HEK293T (cell line): Measurements from ENCODE around the gene MORN2.

Experiments used
- CTCF ChIA-PET: fragments of 350-600 bp; formaldehyde crosslinking; extraction: SDS; loops from one replicate; lab custom pipeline; 2021; ENCODE audit warnings: antibody characterized with exemption, inconsistent platforms; lab: Yijun Ruan, JAX
- POLR2A ChIA-PET: fragments of 350-600 bp; formaldehyde crosslinking; extraction: SDS; loops from one replicate; lab custom pipeline; 2020; ENCODE audit warnings: antibody characterized with exemption, inconsistent platforms; lab: Yijun Ruan, JAX
- DNase-seq: peaks from one replicate; pipeline ENCODE4 v3.0.0; 2012; ENCODE audit warnings: mixed read lengths; ENCODE audit errors: extremely low spot score
- ARNT ChIP-seq: fragments of 450-650 bp; IDR thresholded peaks from 2 replicates; pipeline ENCODE4 v1.6.1; 2017; ENCODE audit warnings: mild to moderate bottlenecking
- BHLHE40 ChIP-seq: fragments of 450-650 bp; IDR thresholded peaks from 2 replicates; pipeline ENCODE4 v1.6.1; 2016; ENCODE audit warnings: mild to moderate bottlenecking, moderate library complexity, borderline replicate concordance
- CTBP1 ChIP-seq: fragments of 450-650 bp; IDR thresholded peaks from 2 replicates; pipeline ENCODE4 v1.6.1; 2016; ENCODE audit warnings: borderline replicate concordance
- ELF4 ChIP-seq: fragments of 450-650 bp; IDR thresholded peaks from 2 replicates; pipeline ENCODE4 v1.6.1; 2017; ENCODE audit warnings: antibody characterized with exemption
- FOXA1 ChIP-seq: fragments of 450-650 bp; IDR thresholded peaks from 2 replicates; pipeline ENCODE4 v1.6.1; 2016; ENCODE audit warnings: mild to moderate bottlenecking
- FOXK2 ChIP-seq: fragments of 450-650 bp; IDR thresholded peaks from 2 replicates; pipeline ENCODE4 v1.6.1; 2016; ENCODE audit warnings: mild to moderate bottlenecking
- FOXM1 ChIP-seq: fragments of 450-650 bp; IDR thresholded peaks from 2 replicates; pipeline ENCODE4 v1.6.1; 2017; ENCODE audit warnings: mild to moderate bottlenecking, borderline replicate concordance
- HDGF ChIP-seq: fragments of 450-650 bp; IDR thresholded peaks from 2 replicates; pipeline ENCODE4 v1.6.1; 2017; ENCODE audit warnings: antibody characterized with exemption, borderline replicate concordance
- L3MBTL2 ChIP-seq: fragments of 450-650 bp; conservative IDR thresholded peaks from 2 replicates; pipeline ENCODE4 v1.6.1; 2016; ENCODE audit warnings: mild to moderate bottlenecking
- LEF1 ChIP-seq: fragments of 450-650 bp; IDR thresholded peaks from 2 replicates; pipeline ENCODE4 v1.6.1; 2017; ENCODE audit warnings: mild to moderate bottlenecking, borderline replicate concordance
- NFRKB ChIP-seq: fragments of 450-650 bp; IDR thresholded peaks from 2 replicates; pipeline ENCODE4 v1.6.1; 2016; ENCODE audit warnings: mild to moderate bottlenecking, moderate library complexity
- PKNOX1 ChIP-seq: fragments of 450-650 bp; IDR thresholded peaks from 2 replicates; pipeline ENCODE4 v1.6.1; 2016
- SP1 ChIP-seq: fragments of 450-650 bp; IDR thresholded peaks from 2 replicates; pipeline ENCODE4 v1.6.1; 2017
- SUZ12 ChIP-seq: fragments of 450-650 bp; IDR thresholded peaks from 2 replicates; pipeline ENCODE4 v1.6.1; 2016; ENCODE audit warnings: mild to moderate bottlenecking
- TARDBP ChIP-seq: fragments of 450-650 bp; IDR thresholded peaks from 2 replicates; pipeline ENCODE4 v1.6.1; 2016
- ZNF384 ChIP-seq: fragments of 450-650 bp; IDR thresholded peaks from 2 replicates; pipeline ENCODE4 v1.6.1; 2016

The MORN2 gene

GRCh38 chr2:38905251-38905650, 29.5 kb downstream of the MORN2 start:
- TF ChIP-seq HDGF (no peak), CTBP1 (no peak), FOXA1 (no peak), ZNF384 (no peak), NFRKB (no peak), L3MBTL2 (no peak), TARDBP (no peak), BHLHE40 (no peak), FOXK2 (no peak)
- no peak for DNase-seq
- POLR2A ChIA-PET = no interaction called here
- CTCF ChIA-PET = no interaction called here

- CTCF ChIA-PET = interaction anchor here (0.6 kb wide), 1 partner anchor 19 kb away, joined by 4 read pairs; no protein-coding TSS in a partner anchor
These were observed 31.5 kb downstream of the MORN2 start for GRCh38 chr2:38907242-38907641.

DNA sequence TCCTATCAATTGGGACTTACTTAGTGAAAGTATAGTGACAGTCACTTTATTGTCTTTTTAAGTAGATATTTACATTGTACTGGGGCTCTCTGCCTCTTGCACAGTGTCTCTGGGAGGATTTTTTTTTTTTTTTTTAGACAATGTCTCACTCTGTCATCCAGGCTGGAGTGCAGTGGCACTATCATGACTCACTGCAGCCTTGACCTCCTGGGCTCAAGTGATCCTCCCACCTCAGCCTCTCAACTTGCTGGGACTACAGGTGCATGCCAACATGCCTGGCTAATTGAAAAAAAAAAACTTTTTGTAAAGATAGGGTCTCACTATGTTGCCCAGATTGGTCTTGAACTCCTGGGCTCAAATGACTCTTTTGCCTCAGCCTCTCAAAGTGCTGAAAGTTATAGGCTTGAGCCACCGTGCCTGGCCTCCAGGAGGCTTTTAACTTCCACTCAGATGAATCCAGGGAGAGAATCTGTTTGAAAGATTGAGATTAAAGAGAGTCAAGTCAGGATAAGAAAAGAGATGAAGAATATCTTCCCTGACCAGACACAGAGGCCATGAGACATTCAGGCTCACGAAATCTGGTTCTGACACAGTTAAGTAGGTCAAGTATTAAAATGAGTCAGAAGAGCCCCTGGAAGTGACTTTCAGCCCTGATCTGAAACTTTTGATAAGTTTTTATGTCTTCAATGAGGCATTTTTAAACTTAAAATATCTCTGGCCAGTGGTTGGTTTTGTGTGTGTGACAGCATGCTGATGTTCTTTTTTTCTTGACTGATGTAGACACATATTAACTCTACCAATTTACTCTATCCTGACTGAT, 32.2 kb downstream of the MORN2 start:
- DNase-seq = no peak
- POLR2A ChIA-PET = no interaction called here

More at GRCh38 chr2:38907242-38907641, 31.5 kb downstream of the MORN2 start:
- POLR2A ChIA-PET = no interaction called here
- DNase-seq = no peak
- TF ChIP-seq TARDBP = no peak
- TF ChIP-seq FOXA1 = no peak
- no peak for TF ChIP-seq LEF1

GRCh38 chr2:38909872-38910271, 34.1 kb downstream of the MORN2 start:
- ChIA-PET POLR2A (no interaction called here), CTCF (no interaction called here)
- TF ChIP-seq TARDBP = no peak
- DNase-seq = no peak

More for the DNA sequence above, 32.2 kb downstream of the MORN2 start:
- TF ChIP-seq ELF4 (no peak), SP1 (no peak), BHLHE40 (no peak), TARDBP (no peak), ARNT (no peak)
- CTCF ChIA-PET = interaction anchor here (0.6 kb wide), 1 partner anchor 18 kb away, joined by 4 read pairs; no protein-coding TSS in a partner anchor

- ChIA-PET CTCF (interaction anchor here (0.6 kb wide), 1 partner anchor 13 kb away, joined by 3 read pairs; no protein-coding TSS in a partner anchor), POLR2A (no interaction called here)
- DNase-seq = no peak
- TF ChIP-seq HDGF = no peak
These were observed 35.4 kb downstream of the MORN2 start for GRCh38 chr2:38911191-38911590.

DNA sequence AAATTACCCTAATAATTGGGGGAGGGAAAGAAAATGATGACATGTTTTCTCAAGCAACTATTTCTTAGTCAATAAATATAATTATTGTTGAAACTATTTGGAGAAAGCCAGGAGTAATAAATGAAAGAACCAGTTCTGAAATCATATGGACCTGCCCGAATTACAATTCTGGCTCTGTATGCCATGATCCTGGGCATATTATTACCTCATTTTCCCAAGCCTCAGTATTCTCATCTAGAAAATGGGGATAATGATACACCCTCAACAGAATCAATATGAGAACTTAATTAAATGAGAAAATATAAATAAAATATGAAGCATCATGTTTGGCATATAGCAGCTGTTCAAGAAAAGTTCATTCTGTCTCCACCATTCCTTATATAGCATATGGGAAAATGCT, 36.8 kb downstream of the MORN2 start:
- CTCF ChIA-PET = interaction anchor here (0.7 kb wide), 1 partner anchor 21 kb away, joined by 3 read pairs; no protein-coding TSS in a partner anchor
- POLR2A ChIA-PET = interaction anchor here (0.7 kb wide), 1 partner anchor 193 kb away, joined by 3 read pairs; no protein-coding TSS in a partner anchor

GRCh38 chr2:38922389-38922788, 46.6 kb downstream of the MORN2 start:
- POLR2A ChIA-PET = no interaction called here

More for the DNA sequence above, 36.8 kb downstream of the MORN2 start:
- no peak for DNase-seq
- TF ChIP-seq ZNF384 (no peak), SP1 (no peak), FOXA1 (no peak), SUZ12 (no peak), CTBP1 (no peak)

DNA sequence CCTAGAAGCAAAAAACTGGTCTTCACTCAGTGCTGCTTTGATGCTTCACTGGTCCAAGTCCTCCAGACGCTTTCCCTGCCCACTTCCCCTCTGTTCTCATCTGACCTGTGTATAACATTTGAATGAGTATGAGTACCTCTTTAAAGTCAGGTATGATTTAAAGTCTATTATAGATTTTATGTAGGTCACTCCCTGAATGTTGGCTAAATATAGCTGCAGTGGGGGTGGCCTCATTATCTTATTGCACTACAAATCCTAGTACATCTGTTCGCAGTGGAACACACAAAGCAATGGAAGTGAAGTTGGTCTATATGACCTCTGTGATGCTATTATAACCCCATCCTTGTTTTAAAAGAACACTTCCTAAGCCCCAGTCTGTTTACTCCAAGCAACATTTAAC, 47.1 kb downstream of the MORN2 start:
- no peak for DNase-seq
- TF ChIP-seq SUZ12 = no peak
- TF ChIP-seq HDGF = no peak
- TF ChIP-seq TARDBP = no peak
- TF ChIP-seq FOXA1 = no peak
- no peak for TF ChIP-seq SP1
- no peak for TF ChIP-seq ELF4
- TF ChIP-seq ARNT = no peak
- no peak for TF ChIP-seq LEF1
- no peak for TF ChIP-seq NFRKB
- TF ChIP-seq L3MBTL2 = no peak
- TF ChIP-seq FOXM1 = no peak
- CTCF ChIA-PET = interaction anchor here (0.6 kb wide), 1 partner anchor 307 kb away, joined by 3 read pairs; no protein-coding TSS in a partner anchor
- POLR2A ChIA-PET = no interaction called here

More at GRCh38 chr2:38922389-38922788, 46.6 kb downstream of the MORN2 start:
- CTCF ChIA-PET = interaction anchor here (0.6 to 0.8 kb wide), 2 partner anchors 25 to 307 kb away, joined by 3 to 4 read pairs; no protein-coding TSS in a partner anchor
- DNase-seq = no peak
- TF ChIP-seq FOXA1 (no peak), TARDBP (no peak), LEF1 (no peak), NFRKB (no peak), SUZ12 (no peak), HDGF (no peak), PKNOX1 (no peak), L3MBTL2 (no peak), FOXK2 (no peak), ARNT (no peak), SP1 (no peak), ZNF384 (no peak)
